HG03135 (cell line): ENCODE data around the gene EXOC3L2.

ENCODE experiments used
- ATAC-seq: cut with Tn5 transposase; IDR thresholded peaks from one replicate; pipeline ENCODE4 v1.9.1; 2021; ENCODE audit warnings: mild to moderate bottlenecking, moderate library complexity; ENCODE audit not compliant: unreplicated experiment

Gene EXOC3L2

DNA sequence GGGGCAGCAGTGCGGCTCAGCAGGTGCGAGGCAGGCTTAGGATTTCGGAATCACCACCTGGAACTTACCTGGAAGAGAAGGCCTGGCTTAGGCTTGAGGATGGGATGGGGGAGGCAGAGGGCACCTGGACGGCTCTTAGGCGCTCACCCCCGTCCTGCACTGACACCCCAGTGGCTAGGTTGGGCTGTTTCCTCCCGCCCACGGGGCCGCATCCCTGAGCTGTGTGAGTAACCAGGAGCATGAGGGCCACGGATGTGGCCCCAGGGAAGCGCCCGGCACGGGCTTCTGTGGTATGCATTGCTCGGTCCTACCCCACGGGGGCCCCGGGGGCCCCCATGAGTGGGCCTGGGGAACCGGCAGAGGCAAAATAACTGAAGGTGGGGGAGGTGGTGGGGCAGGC, 82.1 kb downstream of the EXOC3L2 start:
- no peak for ATAC-seq

DNA sequence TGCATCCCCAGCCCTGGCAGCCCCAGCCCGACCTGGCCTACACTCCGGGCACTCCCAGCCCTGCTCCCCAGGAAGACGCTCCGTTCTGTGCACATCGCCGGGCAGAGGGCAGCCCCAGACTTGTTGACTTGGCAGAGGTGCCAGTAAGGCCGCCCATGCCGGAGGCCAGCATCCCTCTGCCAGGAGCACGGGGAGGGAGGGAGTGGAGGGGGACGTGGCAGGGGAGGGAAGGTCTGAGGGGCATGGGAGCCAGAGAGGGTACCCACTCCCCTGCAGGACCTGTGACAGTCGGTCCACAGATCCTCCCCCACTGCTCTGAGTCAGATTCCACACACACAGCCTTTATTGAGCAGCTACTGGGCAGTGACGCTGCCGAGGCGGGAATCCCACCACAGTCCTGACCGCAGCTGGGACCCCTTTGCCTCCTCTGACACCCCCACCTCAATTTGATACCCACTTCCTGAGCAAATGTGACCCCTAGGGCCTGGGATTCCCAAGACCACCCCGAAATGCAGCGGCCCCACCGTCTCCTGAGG, 82.5 kb downstream of the EXOC3L2 start:
- no peak for ATAC-seq
